IPS-NIHi7 (cell line): ENCODE results near the gene GADD45G.

Experiments used
- DNase-seq: peaks from one replicate; pipeline ENCODE4 v3.0.0; 2012; ENCODE audit warnings: mixed read lengths; ENCODE audit errors: extremely low spot score

Gene GADD45G

GRCh38 chr9:89654025-89654662 lies 49.3 kb downstream of the GADD45G start:
- peak; percentile 54 for DNase-seq

GRCh38 chr9:89655056-89655989 lies 50.5 kb downstream of the GADD45G start:
- no peak for DNase-seq
